GM10266 (cell line): ENCODE results near the gene MTSS2.
A peak's percentile ranks its signal among the peaks of the same experiment; 100 is the strongest.

Experiments
- DNase-seq: peaks from one replicate; pipeline ENCODE4 v3.0.0; 2012; ENCODE audit errors: extremely low spot score
- CTCF ChIP-seq: IDR thresholded peaks from 2 replicates; pipeline ENCODE4 v1.5.1; 2012; ENCODE audit warnings: mild to moderate bottlenecking, low read depth; ENCODE audit not compliant: control insufficient read depth, insufficient read depth; ENCODE audit errors: missing control alignments

The MTSS2 gene

GRCh38 chr16:70683146-70683944 is 2.5 kb downstream of the MTSS2 start:
- no peak for TF ChIP-seq CTCF
- DNase-seq, result no peak

DNA sequence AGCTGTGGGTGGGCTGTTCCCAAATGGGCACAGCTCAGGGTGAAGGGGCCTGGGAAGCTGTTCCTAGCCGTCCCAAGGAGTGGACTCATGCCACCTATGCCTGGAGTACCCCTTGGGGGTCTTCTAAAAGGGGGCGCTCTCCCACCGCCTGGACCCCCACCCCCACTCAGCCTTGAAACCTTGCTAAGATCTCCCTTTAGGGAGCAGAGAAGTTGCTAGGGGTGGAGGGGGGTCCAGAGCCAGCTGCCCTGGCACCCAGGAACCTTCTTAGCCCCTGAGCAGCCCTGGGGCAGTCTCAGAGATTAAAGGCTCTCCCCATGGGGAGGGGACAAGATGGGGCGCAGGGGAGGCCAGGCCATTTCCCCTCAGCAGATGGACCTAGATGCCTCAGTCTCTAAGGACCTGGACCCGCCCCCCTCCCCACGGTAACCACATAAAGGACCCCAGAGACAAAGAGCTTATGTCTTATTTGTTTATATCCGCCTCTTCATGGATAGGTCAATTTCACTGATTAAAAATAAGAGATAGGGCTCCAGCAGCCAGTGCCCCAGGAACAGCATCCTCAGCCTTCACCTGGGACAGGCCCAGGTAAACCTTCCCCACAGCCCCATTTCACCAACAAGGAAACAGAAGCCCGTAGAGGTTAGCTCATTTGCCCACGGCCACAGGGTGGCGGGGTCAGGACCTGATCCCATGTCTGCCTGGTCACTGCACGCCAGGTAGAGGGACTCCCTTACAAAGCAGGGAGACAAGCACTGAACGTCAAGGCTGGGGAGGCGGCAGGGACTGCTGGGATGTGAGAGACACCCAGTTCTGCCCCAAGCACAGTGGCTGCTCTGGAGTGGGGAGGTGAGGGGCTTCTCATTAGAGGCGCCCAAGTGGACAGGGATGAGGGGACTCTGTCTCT is 3.4 kb downstream of the MTSS2 start:
- DNase-seq, result no peak

DNA sequence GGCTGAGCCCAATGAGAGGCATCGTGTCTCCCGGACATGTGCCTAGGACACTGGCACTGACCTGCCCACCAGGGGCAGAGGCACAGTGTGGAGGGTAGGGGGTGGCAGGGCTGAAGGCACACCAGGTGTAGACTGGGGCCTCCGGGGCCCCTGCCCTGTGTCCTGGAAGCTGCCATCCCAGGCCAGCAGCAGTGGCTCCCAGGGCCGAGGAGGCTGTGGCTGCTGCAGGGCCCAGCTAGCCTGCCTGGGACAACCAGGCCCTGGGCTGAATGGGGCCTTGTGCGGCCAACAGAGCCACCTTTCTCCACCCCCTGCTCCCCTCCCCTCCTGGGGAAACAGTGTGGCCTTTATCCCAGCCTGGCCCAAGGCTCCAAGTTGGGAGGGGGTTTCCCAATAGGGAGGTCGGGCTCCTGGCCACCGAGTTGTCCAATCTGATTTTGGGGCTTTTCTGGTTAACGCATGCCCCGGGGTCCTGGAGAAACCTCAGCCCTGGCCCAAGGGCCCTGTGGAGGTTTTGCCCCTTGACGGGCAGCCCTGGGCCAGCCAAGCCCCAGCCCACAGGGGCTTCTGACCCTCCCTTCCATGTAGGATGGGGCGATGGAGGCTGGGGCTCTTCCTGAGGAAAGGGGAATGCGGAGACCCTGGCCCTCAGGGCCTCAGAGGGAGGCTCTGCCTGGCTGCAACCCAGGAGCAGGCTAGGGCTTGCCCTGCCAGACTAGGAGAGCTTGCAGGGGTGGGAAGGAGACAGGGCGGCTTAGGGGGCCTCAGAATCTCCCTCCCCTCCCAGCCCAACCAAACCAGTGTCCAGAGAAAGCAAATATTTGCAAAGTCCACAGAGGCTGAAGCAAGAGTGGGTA is 4.2 kb downstream of the MTSS2 start:
- no peak for DNase-seq
- no peak for TF ChIP-seq CTCF

More for the DNA sequence above, 3.4 kb downstream of the MTSS2 start:
- no peak for TF ChIP-seq CTCF

DNA sequence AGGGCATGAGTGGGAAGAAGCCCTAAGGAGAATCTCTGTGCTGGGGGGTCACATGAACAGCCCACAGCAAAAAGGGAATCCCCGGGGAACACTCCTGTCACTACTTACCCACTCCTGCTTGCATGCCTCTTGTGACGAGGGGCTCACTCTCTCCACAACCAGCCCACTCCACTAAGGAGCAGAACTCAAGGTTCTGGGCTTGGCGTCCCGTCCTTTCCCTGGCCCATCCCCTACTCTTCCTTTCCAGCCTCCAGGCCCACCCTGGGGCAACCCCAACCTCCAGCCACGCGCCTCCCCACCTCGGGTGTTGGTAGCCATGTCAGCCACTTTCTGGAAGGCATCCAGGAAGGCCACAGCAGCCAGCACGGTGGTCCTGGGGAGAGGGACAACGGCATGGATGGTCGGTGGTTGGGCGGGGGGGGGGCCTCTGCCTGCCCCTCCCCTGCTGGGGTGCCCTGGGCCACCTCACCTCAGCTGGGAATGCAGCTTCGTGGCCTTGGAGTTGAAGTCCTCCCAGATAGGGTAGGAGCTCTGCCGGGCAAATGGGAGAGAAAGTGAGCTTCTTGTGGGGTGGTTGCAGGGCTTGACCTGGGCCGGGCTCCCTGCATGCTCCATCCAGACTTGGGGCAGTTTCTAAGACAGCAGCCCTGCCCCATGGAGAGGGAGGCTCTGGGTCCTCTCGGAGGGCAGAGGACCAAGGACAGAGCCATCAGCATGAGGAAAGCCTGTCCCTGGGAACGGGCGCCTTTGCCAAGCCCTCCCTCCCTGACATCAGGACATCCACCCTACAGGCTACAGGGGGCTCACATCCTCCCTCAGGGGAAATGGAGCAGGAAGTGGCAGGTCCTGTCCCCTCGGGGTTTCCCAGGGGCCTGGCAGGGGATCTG is 5.1 kb downstream of the MTSS2 start:
- TF ChIP-seq CTCF, result no peak

GRCh38 chr16:70679671-70680494 is 6.0 kb downstream of the MTSS2 start:
- DNase-seq, result peak; percentile 63
- TF ChIP-seq CTCF, result peak; percentile 30

More for the DNA sequence above, 5.1 kb downstream of the MTSS2 start:
- DNase-seq, result no peak
